ENCODE data around the gene CACNA1B.

DNA sequence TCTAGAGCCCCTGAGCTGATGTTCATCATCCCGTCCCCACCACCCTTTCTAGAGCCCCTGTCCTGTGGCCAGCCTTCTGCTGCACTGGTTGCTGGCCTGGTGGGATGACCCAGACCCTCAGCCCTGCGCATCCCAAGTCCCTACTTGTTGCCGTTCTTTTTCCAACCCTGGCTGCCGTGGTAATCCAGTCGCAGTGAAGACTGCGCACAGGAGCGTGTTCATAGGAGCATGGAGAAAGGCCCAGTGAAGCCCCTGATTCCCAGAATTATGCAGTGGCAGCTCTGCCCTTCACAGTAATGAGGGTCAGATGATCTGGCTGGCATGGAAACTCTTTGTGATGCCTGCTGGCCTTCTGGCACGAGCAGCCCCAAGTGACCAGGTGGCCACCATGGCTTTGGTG, 183.3 kb downstream of the CACNA1B start:
- TF ChIP-seq, protein P1, sequence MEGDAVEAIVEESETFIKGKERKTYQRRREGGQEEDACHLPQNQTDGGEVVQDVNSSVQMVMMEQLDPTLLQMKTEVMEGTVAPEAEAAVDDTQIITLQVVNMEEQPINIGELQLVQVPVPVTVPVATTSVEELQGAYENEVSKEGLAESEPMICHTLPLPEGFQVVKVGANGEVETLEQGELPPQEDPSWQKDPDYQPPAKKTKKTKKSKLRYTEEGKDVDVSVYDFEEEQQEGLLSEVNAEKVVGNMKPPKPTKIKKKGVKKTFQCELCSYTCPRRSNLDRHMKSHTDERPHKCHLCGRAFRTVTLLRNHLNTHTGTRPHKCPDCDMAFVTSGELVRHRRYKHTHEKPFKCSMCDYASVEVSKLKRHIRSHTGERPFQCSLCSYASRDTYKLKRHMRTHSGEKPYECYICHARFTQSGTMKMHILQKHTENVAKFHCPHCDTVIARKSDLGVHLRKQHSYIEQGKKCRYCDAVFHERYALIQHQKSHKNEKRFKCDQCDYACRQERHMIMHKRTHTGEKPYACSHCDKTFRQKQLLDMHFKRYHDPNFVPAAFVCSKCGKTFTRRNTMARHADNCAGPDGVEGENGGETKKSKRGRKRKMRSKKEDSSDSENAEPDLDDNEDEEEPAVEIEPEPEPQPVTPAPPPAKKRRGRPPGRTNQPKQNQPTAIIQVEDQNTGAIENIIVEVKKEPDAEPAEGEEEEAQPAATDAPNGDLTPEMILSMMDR (conservative IDR thresholded peaks at IDR 0.05 in 1 of 2, IDR thresholded peaks at IDR 0.05 in 1 of 2; ENCODE audit: extremely low read depth in 1 of 2, insufficient read depth in 1 of 2, low read depth in 1 of 2, low read length in 2 of 2) = no peak
- no peak for TF ChIP-seq EZH2 (IDR thresholded peaks at IDR 0.05; ENCODE audit: borderline replicate concordance, low read length)

Data from mammary epithelial cell (primary cell).